AG09309 (cell line): ENCODE results near the gene BPIFA1.

Experiments
- DNase-seq: peaks from one replicate; pipeline ENCODE4 v3.0.0-alpha.2; 2010; ENCODE audit warnings: low read depth
- H3K4me3 ChIP-seq: 2 replicates; pipeline ENCODE4 v1.5.1; 2011; ENCODE audit warnings: mild to moderate bottlenecking, low read depth, low read length, moderate library complexity; ENCODE audit not compliant: control insufficient read depth
- TF ChIP-seq, protein P1 (sequence below): IDR thresholded peaks from 2 replicates; pipeline ENCODE4 v1.5.1; 2011; ENCODE audit warnings: mild to moderate bottlenecking, low read depth, low read length, inconsistent platforms; ENCODE audit not compliant: insufficient read depth, control insufficient read depth; ENCODE audit errors: missing control alignments

BPIFA1 gene

DNA sequence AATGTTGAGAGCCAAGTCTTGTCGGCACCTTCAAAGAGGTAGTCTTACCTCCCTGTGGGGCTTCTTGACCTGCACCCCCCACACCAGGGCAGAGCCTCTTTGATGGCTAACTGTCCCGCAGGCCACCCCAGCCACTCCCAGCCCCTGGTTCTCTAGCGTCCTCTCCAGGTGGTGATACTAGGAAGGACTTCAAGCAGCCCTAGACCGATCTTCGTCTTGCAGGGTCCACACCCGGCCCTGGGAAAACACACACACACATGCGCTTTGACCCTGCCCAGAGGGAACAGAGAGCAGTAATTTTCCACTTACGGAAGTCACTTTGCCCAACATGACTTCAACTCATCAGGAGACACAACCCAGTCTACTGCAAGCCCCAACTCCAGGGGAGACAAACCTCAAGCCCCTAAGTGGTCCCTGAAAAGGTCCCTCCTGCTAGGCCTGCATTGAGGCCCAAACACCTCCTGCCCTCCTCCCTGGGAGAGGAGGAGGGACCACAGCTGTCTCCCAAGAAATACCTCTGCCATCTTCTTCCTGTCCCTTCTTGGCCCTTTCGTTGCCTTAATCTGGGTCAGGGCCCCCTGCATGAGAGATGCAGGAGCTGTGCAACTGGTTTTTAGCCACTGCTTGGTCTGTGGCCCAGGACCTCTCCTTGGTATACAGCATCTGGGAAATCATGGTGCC is 44.3 kb downstream of the BPIFA1 start:
- TF ChIP-seq, protein P1, sequence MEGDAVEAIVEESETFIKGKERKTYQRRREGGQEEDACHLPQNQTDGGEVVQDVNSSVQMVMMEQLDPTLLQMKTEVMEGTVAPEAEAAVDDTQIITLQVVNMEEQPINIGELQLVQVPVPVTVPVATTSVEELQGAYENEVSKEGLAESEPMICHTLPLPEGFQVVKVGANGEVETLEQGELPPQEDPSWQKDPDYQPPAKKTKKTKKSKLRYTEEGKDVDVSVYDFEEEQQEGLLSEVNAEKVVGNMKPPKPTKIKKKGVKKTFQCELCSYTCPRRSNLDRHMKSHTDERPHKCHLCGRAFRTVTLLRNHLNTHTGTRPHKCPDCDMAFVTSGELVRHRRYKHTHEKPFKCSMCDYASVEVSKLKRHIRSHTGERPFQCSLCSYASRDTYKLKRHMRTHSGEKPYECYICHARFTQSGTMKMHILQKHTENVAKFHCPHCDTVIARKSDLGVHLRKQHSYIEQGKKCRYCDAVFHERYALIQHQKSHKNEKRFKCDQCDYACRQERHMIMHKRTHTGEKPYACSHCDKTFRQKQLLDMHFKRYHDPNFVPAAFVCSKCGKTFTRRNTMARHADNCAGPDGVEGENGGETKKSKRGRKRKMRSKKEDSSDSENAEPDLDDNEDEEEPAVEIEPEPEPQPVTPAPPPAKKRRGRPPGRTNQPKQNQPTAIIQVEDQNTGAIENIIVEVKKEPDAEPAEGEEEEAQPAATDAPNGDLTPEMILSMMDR, result no peak
- H3K4me3 ChIP-seq, result no peak overlapping the region
- DNase-seq, result no peak

DNA sequence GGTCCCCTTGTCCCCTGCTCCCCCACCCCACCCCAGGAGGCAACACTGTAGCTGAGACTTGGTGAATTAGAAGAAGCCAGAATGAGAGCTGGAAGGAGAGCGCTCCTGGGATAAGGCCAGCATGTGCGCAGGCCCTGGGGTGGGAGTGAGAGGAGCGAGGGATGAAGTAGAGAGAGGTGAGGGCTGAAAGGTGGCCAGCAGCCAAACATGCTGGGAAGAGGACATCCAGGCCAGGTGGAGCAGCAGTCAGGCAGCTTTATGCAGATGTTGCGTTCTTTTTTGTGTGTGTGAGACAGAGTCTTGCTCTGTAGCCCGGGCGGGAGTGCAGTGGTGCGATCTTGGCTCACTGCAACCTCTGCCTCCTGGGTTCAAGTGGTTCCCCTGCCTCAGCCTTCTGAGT is 45.0 kb downstream of the BPIFA1 start:
- DNase-seq, result no peak
- TF ChIP-seq, protein P1, result no peak
- no peak overlapping the region for H3K4me3 ChIP-seq

DNA sequence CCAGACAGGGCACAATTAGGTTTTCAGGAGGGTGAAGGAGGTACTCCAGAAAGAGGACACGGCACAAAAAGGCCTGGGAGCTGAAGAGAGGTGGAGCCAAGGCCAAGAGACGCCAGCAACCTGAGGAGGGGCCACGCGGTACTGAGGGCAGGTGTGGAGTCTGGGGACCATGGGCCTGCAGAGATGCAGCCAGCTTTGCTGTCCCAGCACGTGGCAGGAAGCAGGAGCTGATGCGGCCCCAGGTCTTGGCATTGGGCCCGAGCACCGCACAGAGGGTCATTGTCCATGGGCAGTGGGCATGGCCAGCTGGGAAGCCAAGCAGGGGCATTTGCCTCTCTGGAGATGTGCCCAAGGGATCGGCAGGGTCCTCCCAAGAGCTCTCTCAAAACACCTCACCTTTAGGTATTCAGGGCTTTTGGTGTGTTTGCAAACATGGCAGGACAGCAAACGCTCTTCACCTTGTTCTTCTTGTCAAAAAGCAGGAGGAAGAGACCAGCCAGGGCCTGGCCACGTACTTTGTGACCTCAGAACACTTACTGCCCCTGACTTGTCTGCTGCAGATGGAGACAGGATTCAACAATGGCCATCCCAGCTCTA is 45.9 kb downstream of the BPIFA1 start:
- no peak overlapping the region for H3K4me3 ChIP-seq
- no peak for DNase-seq
- TF ChIP-seq, protein P1, result no peak

DNA sequence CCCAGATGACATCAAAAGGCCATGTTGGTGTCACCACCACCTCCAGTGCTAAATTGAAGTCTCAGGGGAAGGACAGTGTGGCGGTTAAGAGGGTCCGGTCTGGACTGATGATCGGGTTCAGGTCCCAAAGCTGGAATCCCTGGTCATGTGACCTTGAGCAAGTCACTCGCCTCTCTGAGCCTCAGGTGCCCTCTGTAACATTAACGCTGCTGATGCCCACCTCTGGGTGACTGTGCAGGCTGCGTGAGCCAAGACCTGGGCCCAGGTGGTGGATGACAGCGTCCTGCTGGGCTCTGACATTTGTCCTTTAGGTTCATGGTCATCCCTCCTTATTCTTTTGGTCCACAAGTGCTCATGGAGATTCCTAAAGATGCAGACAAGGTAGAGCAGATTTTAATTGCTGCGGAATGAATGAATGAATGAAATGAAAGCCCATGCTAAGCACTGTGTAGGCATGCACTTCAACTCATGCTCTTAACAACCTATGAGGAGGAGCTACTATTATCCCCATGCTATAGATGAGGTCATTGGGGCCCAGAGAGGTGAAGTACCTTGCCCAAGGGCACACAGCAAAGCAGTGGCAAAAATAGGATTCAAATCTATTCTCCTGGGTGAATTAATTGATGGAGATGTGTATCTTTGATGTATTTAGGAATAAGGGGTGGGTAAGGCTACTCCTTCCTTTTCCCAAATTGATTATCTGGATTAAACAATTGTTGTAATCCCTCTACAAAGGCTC is 46.6 kb downstream of the BPIFA1 start:
- no peak for DNase-seq
- no peak overlapping the region for H3K4me3 ChIP-seq
- TF ChIP-seq, protein P1, result no peak

DNA sequence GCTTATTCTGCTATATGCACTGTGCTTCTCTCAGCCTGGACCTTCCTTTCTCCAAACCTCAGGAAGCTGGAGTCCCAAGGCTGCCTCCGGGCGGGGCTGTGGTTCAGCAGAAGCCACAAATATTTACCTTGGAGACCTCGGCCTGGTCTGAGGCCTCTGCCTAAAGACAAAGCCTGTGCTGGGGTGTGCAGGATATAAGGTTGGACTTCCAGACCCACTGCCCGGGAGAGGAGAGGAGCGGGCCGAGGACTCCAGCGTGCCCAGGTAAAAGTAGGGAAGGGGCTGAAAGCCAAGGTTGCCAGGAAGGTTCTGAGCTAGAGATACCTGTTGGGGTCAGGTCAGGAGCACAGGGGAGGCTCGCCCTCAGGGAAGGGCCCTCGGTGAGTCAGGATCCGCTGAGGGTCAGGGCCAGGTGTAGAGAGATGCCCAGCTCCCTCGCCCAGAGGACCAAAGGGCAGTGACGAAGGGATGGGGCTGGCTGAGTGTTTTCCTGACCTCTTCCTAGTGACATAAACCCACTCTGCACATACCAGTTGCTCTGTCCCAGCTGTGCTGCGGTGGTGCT is 47.3 kb downstream of the BPIFA1 start, which contains the start of gene BPIFB1:
BPIFB1 (plus strand) TSS at position 224 of the 565 bp plus-strand sequence. CDS start 2,860 bp downstream, outside the sequence.
- DNase-seq, result no peak
- no peak within 1 kb of the TSS for H3K4me3 ChIP-seq
- TF ChIP-seq, protein P1, result no peak

DNA sequence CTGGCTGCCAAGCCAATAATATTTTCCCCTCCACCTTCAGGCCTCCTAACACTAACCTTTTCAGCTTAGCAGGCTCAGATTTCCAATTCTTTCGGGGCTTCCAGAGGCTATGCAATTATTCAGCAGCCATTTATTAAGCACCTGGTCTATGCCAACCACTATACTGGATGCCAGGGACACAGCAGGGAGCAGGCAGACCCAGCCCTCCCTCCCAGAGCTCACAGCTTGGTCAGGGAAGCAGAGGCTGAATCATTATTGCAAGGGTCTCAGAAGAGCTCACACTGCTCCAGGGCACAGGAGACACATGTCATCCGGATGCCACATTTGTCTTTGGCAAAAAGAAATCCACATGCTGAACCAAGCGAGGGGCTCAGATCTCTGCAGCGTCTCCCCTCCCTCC is 48.5 kb downstream of the BPIFA1 start:
- DNase-seq, result no peak
- TF ChIP-seq, protein P1, result no peak
- no peak overlapping the region for H3K4me3 ChIP-seq
